ENCODE measurements around the gene CD164. TPM values are rescaled to one million over a fixed set of nuclear protein-coding genes. Genes with fewer than 3 reads are reported as not detected.

The CD164 gene
- total and polyA plus RNA-seq, 2 of the 4 experiments (the other 2 are of a cell fraction), result 146 to 150 TPM

GRCh38 chr6:109417646-109418045 lies 35.4 kb upstream of the CD164 start:
- Histone ChIP-seq H3K4me2 (ENCODE audit: low read depth, low read length) (no peak overlapping the region), H2BK20ac (ENCODE audit: low read depth, low read length) (no peak overlapping the region), H3K79me1 (ENCODE audit: low read depth in 1 of 2, low read length in 2 of 2) (no peaks in the 10 kb centered on the region), H3K4me1 (ENCODE audit: control insufficient read depth, insufficient read depth, low read length) (no peaks in the 10 kb centered on the region), H3K23ac (ENCODE audit: low read depth, low read length) (no peak overlapping the region), H3K9me1 (ENCODE audit: insufficient read depth, low read length) (no peaks in the 10 kb centered on the region), H4K8ac (ENCODE audit: low read depth in 2 of 2, low read length in 2 of 2) (no peak overlapping the region), H2BK5ac (ENCODE audit: low read depth, low read length, poor library complexity, severe bottlenecking) (no peak overlapping the region), H2AK5ac (ENCODE audit: low read depth, low read length) (no peak overlapping the region), H3K36me3 (ENCODE audit: control insufficient read depth, insufficient read depth, low read length) (no peaks in the 10 kb centered on the region), H3K27ac (ENCODE audit: insufficient read depth, low read length) (no peak overlapping the region), H2AFZ (replicated peaks; ENCODE audit: low read length, poor library complexity) (no peak overlapping the region), H3K9me3 (ENCODE audit: control insufficient read depth, insufficient read depth, low read length) (no peaks in the 10 kb centered on the region), H3K18ac (ENCODE audit: low read depth, low read length) (no peak overlapping the region), H3K9ac (ENCODE audit: low read depth, low read length) (no peak overlapping the region), H4K20me1 (ENCODE audit: insufficient read depth, low read length) (no peaks in the 10 kb centered on the region), H2BK120ac (ENCODE audit: low read depth, low read length) (no peak overlapping the region), H3K4ac (ENCODE audit: low read depth, low read length) (no peak overlapping the region), H2BK15ac (ENCODE audit: low read depth, low read length) (no peak overlapping the region), H3K14ac (replicated peaks; ENCODE audit: low read depth, low read length) (no peak overlapping the region), H4K91ac (ENCODE audit: insufficient read depth, low read depth, low read length) (no peak overlapping the region), H3K4me3 (ENCODE audit: insufficient read depth, low read depth, low read length) (no peak overlapping the region), H3K27me3 (ENCODE audit: control insufficient read depth, insufficient read depth, low read length) (peaks cover 4% of the 10 kb centered on the region), H2AK9ac (replicated peaks; ENCODE audit: low read depth, low read length, poor library complexity) (no peak overlapping the region), H3K56ac (ENCODE audit: extremely low read depth, insufficient read depth, low read length) (no peak overlapping the region), H4K5ac (ENCODE audit: low read depth, low read length) (no peak overlapping the region)
- WGBS, 2 experiments (ENCODE audit: extremely low coverage in 2 of 2, insufficient read length in 1 of 2), result 100% methylated on average over 1 of the region's 4 CpGs; no CpG with 5 or more reads in 1 of the 2 experiments
- intact Hi-C loops (cut with micrococcal nuclease), result loop anchor here (5.0 kb wide), 1 partner anchor 670 kb away; no protein-coding TSS in a partner anchor
- dilution Hi-C loops (cut with HindIII; ENCODE audit: low sequenced_read_pairs, unreplicated experiment), result no loop called here
- in situ Hi-C loops (cut with MboI; ENCODE audit: low sequenced_read_pairs), result no loop called here
- ATAC-seq (ENCODE audit: low read depth), result no peak
- no peak for TF ChIP-seq CTCF (conservative IDR thresholded peaks at IDR 0.05; ENCODE audit: low read depth, low read length)
- peak; percentile 50 for TF ChIP-seq CEBPB (IDR thresholded peaks at IDR 0.05; ENCODE audit: low read depth, low read length)
- TF ChIP-seq ELK1 (IDR thresholded peaks at IDR 0.05; ENCODE audit: borderline replicate concordance, low read depth, low read length), result no peak
- no peak for TF ChIP-seq POLR2A (IDR thresholded peaks at IDR 0.05; ENCODE audit: low read depth, low read length)
- TF ChIP-seq MXI1 (IDR thresholded peaks at IDR 0.05; ENCODE audit: borderline replicate concordance, low read depth, low read length), result no peak
- no peak for TF ChIP-seq BHLHE40 (IDR thresholded peaks at IDR 0.05; ENCODE audit: low read depth, low read length)
- TF ChIP-seq MAZ (IDR thresholded peaks at IDR 0.05; ENCODE audit: borderline replicate concordance, low read depth, low read length), result no peak
- CTCF ChIA-PET, result interaction anchor here (0.9 kb wide), 1 partner anchor 24 kb away, joined by 10 read pairs; no protein-coding TSS in a partner anchor
- BruUV-seq (replicated peaks), result no TSS peak
- DNase-seq, result no peak
- POLR2A ChIA-PET (ENCODE audit: unreplicated experiment), result no interaction called here
